CD4-positive, alpha-beta T cell treated with Interferon alpha-2 for 1 hour (primary cell): ENCODE results near the gene CBR4.
"Not testable (repeated sequence)": the region's sequence is repeated elsewhere in the genome, so short reads cannot be mapped to it uniquely, and the experiment has no call there.

Source experiments
- DNase-seq, 2 donors: peaks; one replicate each; pipeline ENCODE4 v3.0.0-alpha.2; 2020 to 2022

The CBR4 gene

GRCh38 chr4:168992952-168993482 is 17.0 kb downstream of the CBR4 start:
- not testable (repeated sequence) for DNase-seq

GRCh38 chr4:168981942-168982341 is 28.1 kb downstream of the CBR4 start:
- no peak for DNase-seq

- DNase-seq: no peak
Measured at GRCh38 chr4:168981460-168981859, 28.6 kb downstream of the CBR4 start.

GRCh38 chr4:168979338-168979737 is 30.7 kb downstream of the CBR4 start:
- no peak for DNase-seq

- DNase-seq: no peak
Measured at GRCh38 chr4:168978001-168978700, 31.9 kb downstream of the CBR4 start.

GRCh38 chr4:168972596-168972995 is 37.5 kb downstream of the CBR4 start:
- DNase-seq: no peak

GRCh38 chr4:168960716-168961115 is 49.3 kb downstream of the CBR4 start:
- no peak for DNase-seq

GRCh38 chr4:168955674-168956073 is 54.4 kb downstream of the CBR4 start:
- no peak for DNase-seq

- not testable (repeated sequence) for DNase-seq
Measured at GRCh38 chr4:168952821-168953246, 57.2 kb downstream of the CBR4 start.

- no peak for DNase-seq
Measured at GRCh38 chr4:168945291-168945690, 64.8 kb downstream of the CBR4 start.

GRCh38 chr4:168942985-168943384 is 67.1 kb downstream of the CBR4 start:
- DNase-seq: peak in 1 of 2 donors; percentile 22
